Raji (cell line): ENCODE data around the gene HOXB3.

Source experiments
- POLR2A ChIP-seq: IDR thresholded peaks from 2 replicates; pipeline ENCODE4 v1.6.1; 2011; ENCODE audit warnings: low read depth, low read length, control low read depth; ENCODE audit not compliant: insufficient read depth

Gene HOXB3

GRCh38 chr17:48628649-48629410 lies 38.8 kb upstream of the HOXB3 start:
- no peak for TF ChIP-seq POLR2A

DNA sequence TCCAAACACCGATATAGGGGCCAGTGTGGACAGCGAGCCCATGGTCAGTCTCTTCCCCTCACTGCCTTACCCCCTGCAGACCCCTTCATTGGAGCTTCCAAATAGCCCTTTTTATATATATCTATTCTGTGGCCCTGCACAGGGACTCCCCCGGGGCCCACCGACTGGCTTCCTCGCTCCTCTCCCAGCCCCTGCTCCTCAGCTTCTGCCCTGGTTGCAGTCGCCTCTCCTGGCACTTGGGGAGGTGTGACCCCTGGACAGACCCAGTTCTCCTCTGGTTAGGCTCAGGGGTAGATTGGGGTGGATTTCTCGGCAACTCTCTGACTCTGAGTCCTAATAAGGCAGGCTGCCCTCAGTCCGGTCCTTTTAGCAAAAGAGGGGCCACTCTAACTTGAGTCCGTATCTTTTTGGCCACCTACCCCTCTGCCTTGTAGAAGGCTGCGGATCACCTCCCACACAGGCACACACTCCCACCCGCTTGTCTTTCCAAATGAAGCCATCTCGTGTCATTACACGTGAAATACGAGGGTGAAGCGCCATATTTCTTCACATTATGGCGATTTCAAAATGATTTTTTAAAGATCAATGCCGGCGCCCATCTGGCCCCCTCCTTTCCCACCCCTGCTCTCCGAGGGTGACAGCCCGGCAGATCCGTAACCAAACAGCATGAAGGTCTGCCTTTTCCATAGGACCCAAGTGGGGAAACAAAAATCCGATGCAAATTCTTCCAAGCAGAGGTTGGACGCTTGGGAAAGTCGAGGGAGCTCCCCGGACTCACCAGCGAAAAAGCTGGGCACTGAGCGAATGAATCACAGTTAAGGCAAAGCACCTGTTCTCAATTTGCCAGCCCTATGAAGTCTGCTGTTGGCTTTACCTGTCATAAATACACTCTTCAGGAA lies 37.8 kb upstream of the HOXB3 start:
- TF ChIP-seq POLR2A = no peak

- no peak for TF ChIP-seq POLR2A
Measured at GRCh38 chr17:48627118-48627597, 37.1 kb upstream of the HOXB3 start.

DNA sequence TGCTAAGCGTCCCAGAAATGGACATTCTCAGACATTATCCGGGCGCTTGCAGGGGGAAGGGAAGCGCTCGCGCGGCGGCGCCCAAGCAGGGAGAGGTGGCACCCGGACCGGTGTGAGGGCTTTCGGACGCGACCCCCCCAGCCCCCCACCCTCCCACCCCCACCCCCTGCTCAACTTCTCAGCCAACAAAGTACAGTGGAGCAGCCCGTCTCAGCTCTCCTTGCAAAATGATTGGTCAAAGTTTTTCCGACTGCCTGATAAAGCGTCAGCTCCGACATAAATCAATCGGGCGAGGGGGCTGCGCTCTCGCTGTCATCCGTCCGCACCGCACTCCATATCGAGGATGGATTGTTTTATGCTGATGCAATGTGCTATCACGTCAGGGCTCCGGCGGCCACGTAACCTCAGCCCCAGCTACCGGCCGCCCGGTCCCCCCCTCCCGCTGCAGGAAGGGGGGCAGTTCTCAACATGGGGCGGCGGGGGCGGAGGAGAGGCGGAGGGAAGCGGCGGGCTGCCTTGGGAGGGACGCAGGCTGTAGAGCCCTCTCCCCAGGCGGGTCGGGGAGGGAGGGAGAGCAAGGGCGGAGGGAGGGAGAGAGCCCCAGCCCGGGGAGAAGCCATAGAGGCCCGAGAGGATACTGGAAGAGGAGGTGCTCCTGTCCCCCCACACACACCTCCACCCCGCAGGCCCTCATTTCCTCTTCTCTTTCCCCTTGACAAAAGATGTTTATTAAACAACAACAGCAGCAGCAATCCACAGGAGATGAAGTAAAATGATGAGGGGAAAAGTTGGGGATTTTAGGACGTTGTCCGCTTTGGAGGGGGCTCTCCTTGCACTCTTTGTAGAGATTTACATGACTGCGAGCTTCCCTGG lies 36.4 kb upstream of the HOXB3 start, which contains the start of gene HOXB9:
Gene HOXB9, minus strand, starts transcription at position 114 of the 873 bp plus-strand sequence. Its CDS starts 89 bp downstream, at position 25.
- no peak for TF ChIP-seq POLR2A

DNA sequence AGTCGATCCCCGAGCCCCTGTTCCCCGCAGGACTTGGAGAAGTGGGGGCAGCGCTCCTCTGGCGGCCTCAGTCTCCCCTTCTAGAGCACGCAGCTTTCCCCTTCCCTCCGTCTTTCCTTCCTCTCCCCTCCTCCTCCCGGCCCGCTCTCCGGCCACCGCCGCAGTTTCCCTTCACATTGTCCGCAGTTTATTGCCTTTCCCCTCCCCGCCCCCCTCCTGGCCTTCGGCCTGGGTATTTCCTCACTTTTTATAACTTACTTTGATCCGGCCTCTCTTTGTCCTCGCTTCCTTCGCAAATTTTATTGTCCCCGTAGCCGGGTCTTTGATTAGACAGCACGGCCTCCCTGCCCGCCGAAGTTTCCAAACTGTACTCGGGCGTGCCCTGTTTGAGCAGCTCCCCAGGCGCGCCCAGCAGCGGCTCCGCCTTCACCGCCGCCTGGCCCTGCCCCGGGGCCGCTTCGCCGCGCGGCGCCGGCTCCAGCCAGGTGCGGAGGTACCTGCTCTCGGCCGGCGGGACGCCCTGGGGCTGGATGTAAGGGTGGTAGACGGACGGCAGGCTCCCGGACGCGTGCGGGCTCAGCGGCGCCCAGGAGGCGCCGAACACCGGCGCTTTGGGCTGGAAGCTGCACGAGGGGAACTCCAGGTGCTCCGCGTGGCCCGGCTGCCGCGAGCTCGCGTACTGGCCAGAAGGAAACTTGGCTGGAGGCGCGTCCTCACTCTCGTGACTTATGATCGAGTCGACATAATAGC lies 35.6 kb upstream of the HOXB3 start:
- no peak for TF ChIP-seq POLR2A

- TF ChIP-seq POLR2A = no peak
Measured at GRCh38 chr17:48624544-48625494, 34.8 kb upstream of the HOXB3 start.

- TF ChIP-seq POLR2A = no peak
Measured at GRCh38 chr17:48624118-48624517, 34.1 kb upstream of the HOXB3 start.

GRCh38 chr17:48623583-48623982 lies 33.5 kb upstream of the HOXB3 start:
- TF ChIP-seq POLR2A = no peak

DNA sequence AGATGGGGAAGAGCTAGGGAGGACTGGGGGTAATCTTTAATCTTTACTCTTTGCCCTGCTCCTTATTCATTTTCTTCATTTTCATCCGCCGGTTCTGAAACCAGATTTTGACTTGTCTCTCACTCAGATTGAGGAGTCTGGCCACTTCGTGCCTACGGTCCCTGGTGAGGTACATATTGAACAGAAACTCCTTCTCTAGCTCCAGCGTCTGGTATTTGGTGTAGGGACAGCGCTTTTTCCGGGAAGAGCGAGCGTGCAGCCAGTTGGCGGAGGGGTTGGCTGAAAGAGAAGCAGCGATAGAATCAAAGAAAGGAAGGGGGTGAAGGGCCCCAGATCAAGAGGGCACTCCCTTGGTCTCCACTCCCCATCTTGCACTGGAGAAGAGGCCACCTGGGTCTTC lies 32.8 kb upstream of the HOXB3 start:
- no peak for TF ChIP-seq POLR2A

- no peak for TF ChIP-seq POLR2A
Measured at GRCh38 chr17:48621410-48622392, 31.7 kb upstream of the HOXB3 start.

- TF ChIP-seq POLR2A = no peak
Measured at GRCh38 chr17:48620461-48621139, 30.6 kb upstream of the HOXB3 start.
